ENCODE data around the gene RAB30. TPM values are rescaled to one million over a fixed set of nuclear protein-coding genes. Genes with fewer than 3 reads are reported as not detected.
"Not testable (repeated sequence)": the region's sequence is repeated elsewhere in the genome, so short reads cannot be mapped to it uniquely, and the experiment has no call there.

RAB30 gene
- total RNA-seq, 1 donor from 2014 or later = 18.6 TPM

GRCh38 chr11:83011333-83012167 is 60.1 kb downstream of the RAB30 start:
- DNase-seq (ENCODE audit: extremely low read depth, low read depth, low spot score) = no peak

- no peak for DNase-seq (ENCODE audit: extremely low read depth, low read depth, low spot score)
Observed at GRCh38 chr11:83009999-83010398, 61.7 kb downstream of the RAB30 start.

GRCh38 chr11:83009136-83009535 is 62.6 kb downstream of the RAB30 start:
- not testable (repeated sequence) for DNase-seq (ENCODE audit: extremely low read depth, low read depth, low spot score)

GRCh38 chr11:83008581-83008923 is 63.1 kb downstream of the RAB30 start:
- DNase-seq (ENCODE audit: extremely low read depth, low read depth, low spot score) = no peak

- DNase-seq (ENCODE audit: extremely low read depth, low read depth, low spot score) = peak; percentile 48
Observed at GRCh38 chr11:83007909-83008580, 63.7 kb downstream of the RAB30 start.

- DNase-seq (ENCODE audit: extremely low read depth, low read depth, low spot score) = no peak
Observed at GRCh38 chr11:83007477-83007876, 64.2 kb downstream of the RAB30 start.

GRCh38 chr11:83006877-83007330 is 64.8 kb downstream of the RAB30 start:
- DNase-seq (ENCODE audit: extremely low read depth, low read depth, low spot score) = no peak

- DNase-seq (ENCODE audit: extremely low read depth, low read depth, low spot score) = no peak
Observed at GRCh38 chr11:83004746-83005556, 66.7 kb downstream of the RAB30 start.

- DNase-seq (ENCODE audit: extremely low read depth, low read depth, low spot score) = no peak
Observed at GRCh38 chr11:83002522-83002921, 69.2 kb downstream of the RAB30 start.

GRCh38 chr11:83002053-83002452 is 69.6 kb downstream of the RAB30 start:
- no peak for DNase-seq (ENCODE audit: extremely low read depth, low read depth, low spot score)

GRCh38 chr11:83000381-83000780 is 71.3 kb downstream of the RAB30 start:
- DNase-seq (ENCODE audit: extremely low read depth, low read depth, low spot score) = no peak

GRCh38 chr11:82999232-82999631 is 72.5 kb downstream of the RAB30 start:
- no peak for DNase-seq (ENCODE audit: extremely low read depth, low read depth, low spot score)

- no peak for DNase-seq (ENCODE audit: extremely low read depth, low read depth, low spot score)
Observed at GRCh38 chr11:82998697-82999096, 73.0 kb downstream of the RAB30 start.

GRCh38 chr11:82996966-82997606 is 74.6 kb downstream of the RAB30 start:
- DNase-seq (ENCODE audit: extremely low read depth, low read depth, low spot score) = no peak

GRCh38 chr11:82995754-82996398 is 75.8 kb downstream of the RAB30 start:
- no peak for DNase-seq (ENCODE audit: extremely low read depth, low read depth, low spot score)

- DNase-seq (ENCODE audit: extremely low read depth, low read depth, low spot score) = no peak
Observed at GRCh38 chr11:82995235-82995634, 76.5 kb downstream of the RAB30 start.

GRCh38 chr11:82994604-82995230 is 77.0 kb downstream of the RAB30 start:
- DNase-seq (ENCODE audit: extremely low read depth, low read depth, low spot score) = no peak

- no peak for DNase-seq (ENCODE audit: extremely low read depth, low read depth, low spot score)
Observed at GRCh38 chr11:82992223-82992622, 79.5 kb downstream of the RAB30 start.

GRCh38 chr11:82989628-82990404 is 81.9 kb downstream of the RAB30 start:
- no peak for DNase-seq (ENCODE audit: extremely low read depth, low read depth, low spot score)

Data from glomerular endothelial cell (primary cell).